ENCODE results near the gene KCNQ2.

Gene KCNQ2

GRCh38 chr20:63494084-63494419, 21.6 kb upstream of the KCNQ2 start:
- H3K9me3 ChIP-seq (ENCODE audit: low read depth, low read length) = no peaks in the 10 kb centered on the region
- DNase-seq (ENCODE audit: low read depth, low spot score) = no peak
- H3K27ac ChIP-seq = no peak overlapping the region
- no peak overlapping the region for H3K4me3 ChIP-seq
- no peaks in the 10 kb centered on the region for H3K36me3 ChIP-seq (ENCODE audit: insufficient read depth, low read length)
- TF ChIP-seq EZH2 (IDR thresholded peaks at IDR 0.05) (no peak), FOXP2 (optimal IDR thresholded peaks at IDR 0.05; ENCODE audit: control extremely low read depth, extremely low read length, insufficient read depth) (no peak)
- no peak overlapping the region for H3K9ac ChIP-seq (ENCODE audit: insufficient read length)

GRCh38 chr20:63493563-63494020, 21.1 kb upstream of the KCNQ2 start:
- H3K4me3 ChIP-seq = no peak overlapping the region
- no peaks in the 10 kb centered on the region for H3K36me3 ChIP-seq (ENCODE audit: insufficient read depth, low read length)
- TF ChIP-seq POLR2AphosphoS5 (IDR thresholded peaks at IDR 0.05; ENCODE audit: borderline replicate concordance, low read depth, low read length) = no peak
- TF ChIP-seq FOXP2 (optimal IDR thresholded peaks at IDR 0.05; ENCODE audit: control extremely low read depth, extremely low read length, insufficient read depth) = no peak
- no peak for TF ChIP-seq EZH2 (IDR thresholded peaks at IDR 0.05)
- H3K27ac ChIP-seq = no peak overlapping the region
- no peak overlapping the region for H3K9ac ChIP-seq (ENCODE audit: insufficient read length)
- no peaks in the 10 kb centered on the region for H3K9me3 ChIP-seq (ENCODE audit: low read depth, low read length)
- DNase-seq (ENCODE audit: low read depth, low spot score) = no peak

- Histone ChIP-seq H3K4me3 (no peak overlapping the region), H3K9ac (ENCODE audit: insufficient read length) (no peak overlapping the region), H3K36me3 (ENCODE audit: insufficient read depth, low read length) (no peaks in the 10 kb centered on the region), H3K27ac (no peak overlapping the region), H3K9me3 (ENCODE audit: low read depth, low read length) (no peaks in the 10 kb centered on the region)
- no peak for TF ChIP-seq FOXP2 (optimal IDR thresholded peaks at IDR 0.05; ENCODE audit: control extremely low read depth, extremely low read length, insufficient read depth)
- TF ChIP-seq EZH2 (IDR thresholded peaks at IDR 0.05) = no peak
- TF ChIP-seq POLR2AphosphoS5 (IDR thresholded peaks at IDR 0.05; ENCODE audit: borderline replicate concordance, low read depth, low read length) = no peak
- no peak for DNase-seq (ENCODE audit: low read depth, low spot score)
These were observed 20.5 kb upstream of the KCNQ2 start for GRCh38 chr20:63492982-63493381.

- no peaks in the 10 kb centered on the region for H3K9me3 ChIP-seq (ENCODE audit: low read depth, low read length)
- H3K9ac ChIP-seq (ENCODE audit: insufficient read length) = no peak overlapping the region
- TF ChIP-seq FOXP2 (optimal IDR thresholded peaks at IDR 0.05; ENCODE audit: control extremely low read depth, extremely low read length, insufficient read depth) (no peak), EZH2 (IDR thresholded peaks at IDR 0.05) (no peak), POLR2AphosphoS5 (IDR thresholded peaks at IDR 0.05; ENCODE audit: borderline replicate concordance, low read depth, low read length) (no peak)
- no peaks in the 10 kb centered on the region for H3K36me3 ChIP-seq (ENCODE audit: insufficient read depth, low read length)
- H3K27ac ChIP-seq = no peak overlapping the region
- no peak for DNase-seq (ENCODE audit: low read depth, low spot score)
- H3K4me3 ChIP-seq = no peak overlapping the region
These were observed 20.1 kb upstream of the KCNQ2 start for GRCh38 chr20:63492518-63492917.

GRCh38 chr20:63491635-63492230, 19.3 kb upstream of the KCNQ2 start:
- no peak overlapping the region for H3K4me3 ChIP-seq
- DNase-seq (ENCODE audit: low read depth, low spot score) = no peak
- no peaks in the 10 kb centered on the region for H3K36me3 ChIP-seq (ENCODE audit: insufficient read depth, low read length)
- H3K9ac ChIP-seq (ENCODE audit: insufficient read length) = no peak overlapping the region
- TF ChIP-seq FOXP2 (optimal IDR thresholded peaks at IDR 0.05; ENCODE audit: control extremely low read depth, extremely low read length, insufficient read depth) (no peak), POLR2AphosphoS5 (IDR thresholded peaks at IDR 0.05; ENCODE audit: borderline replicate concordance, low read depth, low read length) (no peak), EZH2 (IDR thresholded peaks at IDR 0.05) (no peak)
- no peaks in the 10 kb centered on the region for H3K9me3 ChIP-seq (ENCODE audit: low read depth, low read length)
- H3K27ac ChIP-seq = no peak overlapping the region

GRCh38 chr20:63491078-63491477, 18.6 kb upstream of the KCNQ2 start:
- no peak for TF ChIP-seq FOXP2 (optimal IDR thresholded peaks at IDR 0.05; ENCODE audit: control extremely low read depth, extremely low read length, insufficient read depth)
- no peak for TF ChIP-seq POLR2AphosphoS5 (IDR thresholded peaks at IDR 0.05; ENCODE audit: borderline replicate concordance, low read depth, low read length)
- no peak for TF ChIP-seq EZH2 (IDR thresholded peaks at IDR 0.05)
- no peak for DNase-seq (ENCODE audit: low read depth, low spot score)
- H3K9ac ChIP-seq (ENCODE audit: insufficient read length) = no peak overlapping the region
- no peak overlapping the region for H3K27ac ChIP-seq
- no peaks in the 10 kb centered on the region for H3K36me3 ChIP-seq (ENCODE audit: insufficient read depth, low read length)
- H3K9me3 ChIP-seq (ENCODE audit: low read depth, low read length) = no peaks in the 10 kb centered on the region
- H3K4me3 ChIP-seq = no peak overlapping the region

- no peak overlapping the region for H3K4me3 ChIP-seq
- no peak for DNase-seq (ENCODE audit: low read depth, low spot score)
- H3K9ac ChIP-seq (ENCODE audit: insufficient read length) = no peak overlapping the region
- no peak overlapping the region for H3K27ac ChIP-seq
- TF ChIP-seq EZH2 (IDR thresholded peaks at IDR 0.05) = no peak
- no peak for TF ChIP-seq FOXP2 (optimal IDR thresholded peaks at IDR 0.05; ENCODE audit: control extremely low read depth, extremely low read length, insufficient read depth)
- TF ChIP-seq POLR2AphosphoS5 (IDR thresholded peaks at IDR 0.05; ENCODE audit: borderline replicate concordance, low read depth, low read length) = no peak
- no peaks in the 10 kb centered on the region for H3K9me3 ChIP-seq (ENCODE audit: low read depth, low read length)
- no peaks in the 10 kb centered on the region for H3K36me3 ChIP-seq (ENCODE audit: insufficient read depth, low read length)
These were observed 18.0 kb upstream of the KCNQ2 start for GRCh38 chr20:63490416-63490815.

GRCh38 chr20:63488315-63489251, 16.1 kb upstream of the KCNQ2 start:
- Histone ChIP-seq H3K9me3 (ENCODE audit: low read depth, low read length) (no peaks in the 10 kb centered on the region), H3K4me3 (no peak overlapping the region), H3K9ac (ENCODE audit: insufficient read length) (no peak overlapping the region), H3K36me3 (ENCODE audit: insufficient read depth, low read length) (no peaks in the 10 kb centered on the region), H3K27ac (no peak overlapping the region)
- no peak for TF ChIP-seq EZH2 (IDR thresholded peaks at IDR 0.05)
- no peak for TF ChIP-seq FOXP2 (optimal IDR thresholded peaks at IDR 0.05; ENCODE audit: control extremely low read depth, extremely low read length, insufficient read depth)
- no peak for TF ChIP-seq POLR2AphosphoS5 (IDR thresholded peaks at IDR 0.05; ENCODE audit: borderline replicate concordance, low read depth, low read length)
- DNase-seq (ENCODE audit: low read depth, low spot score) = no peak
